GM18502 (cell line): ENCODE results near the gene TAP2.
A peak's percentile ranks its signal among the peaks of the same experiment; 100 is the strongest.
"Not testable (repeated sequence)": the region's sequence is repeated elsewhere in the genome, so short reads cannot be mapped to it uniquely, and the experiment has no call there.

Source experiments
- ATAC-seq: cut with Tn5 transposase; IDR thresholded peaks from one replicate; pipeline ENCODE4 v1.9.1; 2021; ENCODE audit warnings: mild to moderate bottlenecking; ENCODE audit not compliant: unreplicated experiment, poor library complexity

The TAP2 gene

DNA sequence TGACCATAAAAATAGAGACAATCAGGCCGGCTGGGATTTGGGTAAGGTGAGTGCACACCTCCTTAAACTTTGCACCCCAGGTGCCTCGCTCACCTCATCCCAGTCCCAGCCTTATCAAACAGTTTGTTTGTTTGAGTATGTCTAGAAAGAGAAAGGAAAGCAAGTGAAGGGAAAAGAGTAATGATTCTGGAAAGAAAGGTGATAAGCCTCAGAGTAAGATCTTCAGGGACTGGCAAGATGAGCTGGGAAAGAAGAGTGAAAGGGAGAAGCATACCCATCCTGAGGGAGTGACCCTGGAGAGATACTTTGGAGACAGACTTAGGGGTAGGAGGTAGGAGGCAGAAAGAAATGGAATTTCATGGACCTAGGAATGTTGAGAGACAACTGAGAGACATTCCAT lies 1.7 kb downstream of the TAP2 start:
- ATAC-seq, result no peak

DNA sequence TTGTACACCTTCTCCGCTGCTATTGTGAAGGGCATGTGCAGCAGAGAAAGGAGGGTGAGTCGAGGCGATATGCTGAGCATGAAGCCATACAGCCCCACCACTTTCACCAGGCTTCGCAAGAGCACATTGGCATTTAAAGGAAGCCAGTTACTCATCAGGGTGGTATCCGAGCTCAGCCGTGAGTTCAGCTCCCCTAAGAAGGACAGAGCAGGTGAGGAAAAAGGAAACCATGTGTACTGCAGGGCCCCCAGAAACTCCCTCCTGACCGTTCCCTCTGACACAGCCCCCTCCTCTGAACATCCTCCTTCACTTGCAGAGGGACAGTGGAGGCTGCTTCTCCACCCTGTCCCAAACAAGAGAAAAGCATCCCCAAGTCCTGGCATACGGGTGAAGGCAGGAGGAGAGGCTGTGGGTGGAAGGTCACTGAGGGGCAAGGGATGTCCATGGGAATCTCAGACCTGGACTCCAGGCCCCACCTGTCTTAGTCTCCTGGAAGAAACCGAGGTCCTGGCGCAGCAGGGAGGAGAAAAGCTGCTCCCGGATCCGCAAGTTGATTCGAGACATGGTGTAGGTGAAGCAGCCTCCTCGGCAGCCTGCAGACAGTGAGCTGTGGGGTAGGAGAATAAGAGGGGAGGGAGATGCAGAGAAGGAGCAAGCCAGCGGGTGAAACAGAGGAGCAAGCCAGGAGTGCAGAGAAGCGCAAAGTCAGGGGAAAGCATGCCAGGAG lies 3.2 kb downstream of the TAP2 start:
- ATAC-seq, result no peak

DNA sequence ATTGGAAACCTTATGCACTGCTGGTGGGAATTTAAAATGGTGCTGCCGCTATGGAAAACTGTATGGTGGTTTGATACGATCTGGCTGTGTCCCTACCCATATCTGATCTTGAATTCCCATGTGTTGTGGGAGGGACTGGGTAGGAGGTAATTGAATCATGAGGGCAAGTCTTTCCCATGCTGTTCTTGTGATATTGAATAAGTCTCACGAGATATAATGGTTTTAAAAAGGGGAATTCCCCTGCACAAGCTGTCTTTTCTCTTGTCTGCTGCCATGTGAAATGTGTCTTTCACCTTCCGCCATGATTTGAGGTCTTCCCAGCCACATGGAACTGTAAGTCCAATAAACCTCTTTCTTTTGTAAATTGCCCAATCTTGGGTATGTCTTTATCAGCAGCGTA lies 4.9 kb downstream of the TAP2 start:
- ATAC-seq, result no peak

DNA sequence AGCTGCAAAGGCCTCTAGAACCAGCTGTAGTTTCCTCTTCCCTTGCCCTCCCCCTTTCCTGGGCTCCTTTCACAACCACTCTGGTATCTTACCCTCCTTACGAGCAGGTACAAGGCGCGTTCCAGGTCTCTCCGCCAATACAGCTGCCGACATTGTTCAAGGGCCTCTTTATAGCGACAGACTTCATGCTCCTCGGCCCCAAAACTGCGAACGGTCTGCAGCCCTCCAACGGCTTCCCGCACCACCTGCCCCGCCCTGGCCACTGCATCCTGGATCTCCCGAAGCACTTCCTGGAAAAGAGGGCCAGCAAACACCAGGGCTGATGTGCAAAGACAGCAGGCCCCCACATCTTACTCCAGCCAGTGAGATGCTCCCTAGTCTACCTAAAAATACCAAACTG lies 6.0 kb downstream of the TAP2 start:
- ATAC-seq, result no peak

DNA sequence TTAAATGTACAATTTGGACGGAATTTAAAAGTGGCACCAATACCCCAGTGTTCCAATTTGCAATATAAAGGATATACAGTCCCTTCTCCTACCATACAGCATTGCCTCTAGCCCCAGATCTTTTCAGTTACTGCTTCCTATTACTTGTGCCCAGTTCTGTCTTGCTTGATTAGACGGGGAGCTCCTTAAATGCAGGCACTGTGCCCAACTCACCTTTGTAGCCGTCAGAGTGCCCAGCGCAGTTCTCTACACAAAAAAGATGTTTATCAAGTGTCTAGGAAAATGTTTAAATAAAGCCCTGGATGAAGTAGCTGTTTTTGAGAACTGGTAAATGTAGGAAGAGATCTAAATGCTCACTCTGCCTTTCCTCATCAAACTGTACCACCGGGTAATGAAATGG lies 7.6 kb downstream of the TAP2 start:
- no peak for ATAC-seq

DNA sequence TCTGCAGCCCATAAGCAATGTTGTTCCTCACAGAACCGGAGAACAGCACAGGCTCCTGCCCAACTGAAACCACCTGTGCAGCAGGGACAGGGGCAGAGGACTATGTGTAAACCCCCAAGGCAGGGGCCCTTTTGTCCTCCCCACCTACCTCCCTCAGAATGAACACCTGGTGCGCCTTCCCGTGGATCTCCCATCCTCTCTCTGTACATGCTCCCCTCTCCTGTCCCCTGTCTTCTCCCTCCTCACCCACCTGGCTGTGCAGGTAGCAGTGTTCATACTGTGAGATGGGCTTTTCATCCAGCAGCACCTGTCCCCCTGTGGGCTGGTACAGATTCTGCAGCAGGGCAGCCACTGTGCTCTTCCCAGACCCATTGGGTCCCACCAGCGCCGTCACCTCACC lies 8.5 kb downstream of the TAP2 start:
- ATAC-seq, result no peak

DNA sequence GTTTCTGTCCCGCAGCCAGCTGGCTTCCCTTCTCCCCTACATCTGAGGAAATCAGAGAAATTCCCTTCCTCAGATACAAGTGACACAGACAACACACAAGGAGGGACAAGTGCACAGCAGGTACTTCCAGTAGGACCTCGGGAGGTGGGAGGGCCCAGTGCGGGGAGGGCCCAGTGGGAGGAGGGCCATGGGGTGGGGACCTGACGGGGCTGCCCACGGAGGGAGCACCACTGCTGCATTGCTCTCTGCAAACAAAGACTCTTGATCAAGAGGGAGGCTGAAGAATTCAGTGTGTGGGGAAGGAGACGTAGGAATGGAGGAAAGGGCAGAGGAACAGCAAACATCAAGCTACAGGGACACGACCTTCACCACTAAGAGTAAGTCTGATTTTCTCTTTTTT lies 9.0 kb downstream of the TAP2 start:
- no peak for ATAC-seq

DNA sequence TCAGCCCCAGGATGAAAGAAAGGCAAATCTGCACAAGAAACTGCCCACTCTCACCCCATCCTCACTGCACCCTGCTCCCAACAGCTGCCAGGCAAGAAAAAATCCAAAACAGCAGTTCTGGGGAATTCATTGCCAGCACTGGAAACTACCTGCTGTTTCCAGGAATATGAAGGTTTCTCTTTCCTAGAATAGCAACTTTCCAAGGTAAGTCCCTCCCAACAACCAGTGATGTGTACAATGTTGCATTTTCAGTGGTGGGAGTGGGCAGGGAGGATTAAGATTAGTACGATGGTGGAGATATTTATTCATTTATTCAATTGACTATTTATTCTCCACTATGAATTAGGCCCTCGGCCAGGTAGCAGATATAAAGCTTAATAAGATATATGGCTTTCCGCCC lies 11.5 kb downstream of the TAP2 start:
- no peak for ATAC-seq

DNA sequence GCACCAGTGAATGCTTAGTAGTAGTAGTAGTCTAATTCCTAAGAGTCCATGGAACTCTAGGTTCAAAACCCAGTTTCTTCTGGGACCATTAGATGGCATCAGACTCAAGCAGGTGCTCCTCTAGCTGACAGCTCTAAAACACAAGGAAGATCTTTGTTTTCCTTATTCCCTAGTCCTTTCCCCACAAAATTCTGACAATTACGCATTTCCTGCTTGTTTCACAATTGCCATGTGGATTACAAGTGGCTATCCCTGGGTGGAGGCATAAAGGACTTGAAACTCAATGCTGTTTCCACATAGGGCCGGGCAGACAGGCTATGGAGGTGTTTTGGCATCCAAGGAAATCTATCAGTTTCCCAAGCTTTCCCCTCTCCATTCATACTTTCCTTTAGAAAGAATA lies 12.6 kb downstream of the TAP2 start:
- ATAC-seq, result no peak

DNA sequence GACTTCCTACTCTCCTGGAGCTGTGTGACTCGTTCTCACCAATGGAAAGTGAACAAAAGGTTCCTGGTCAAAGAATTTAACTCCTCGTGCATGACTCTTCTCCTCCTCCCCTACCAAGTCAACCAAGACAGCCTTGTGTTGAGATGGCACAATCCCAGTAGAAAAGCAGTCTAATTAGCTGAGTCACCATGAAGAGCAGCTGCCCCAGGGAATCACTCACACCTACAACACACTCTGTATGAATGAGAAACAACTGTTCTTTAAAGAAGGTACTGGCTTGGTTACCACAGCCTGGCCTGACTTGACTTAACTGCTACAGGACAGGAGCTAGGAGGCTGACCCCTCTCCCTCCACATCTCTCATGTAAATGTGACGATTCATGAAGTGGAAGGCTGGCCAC lies 18.8 kb downstream of the TAP2 start:
- ATAC-seq, result no peak

DNA sequence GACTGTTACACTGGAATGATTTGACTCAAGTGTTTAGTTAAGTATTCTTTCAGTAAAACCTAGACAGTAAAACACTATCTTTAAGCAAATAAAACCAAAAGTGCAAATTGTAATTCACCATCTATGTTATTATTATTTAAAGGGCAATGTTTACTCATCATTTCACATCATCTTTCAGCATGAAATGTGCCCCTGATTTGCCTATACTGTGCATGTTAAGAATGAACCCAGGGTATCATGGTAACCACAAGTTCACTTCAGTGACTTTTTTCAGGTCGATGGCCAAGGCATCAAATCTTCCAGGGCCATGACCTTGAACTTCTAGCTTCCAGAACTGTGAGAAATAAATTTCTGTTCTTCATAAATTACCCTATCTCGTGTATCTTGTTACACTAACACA lies 19.7 kb downstream of the TAP2 start:
- ATAC-seq, result no peak

DNA sequence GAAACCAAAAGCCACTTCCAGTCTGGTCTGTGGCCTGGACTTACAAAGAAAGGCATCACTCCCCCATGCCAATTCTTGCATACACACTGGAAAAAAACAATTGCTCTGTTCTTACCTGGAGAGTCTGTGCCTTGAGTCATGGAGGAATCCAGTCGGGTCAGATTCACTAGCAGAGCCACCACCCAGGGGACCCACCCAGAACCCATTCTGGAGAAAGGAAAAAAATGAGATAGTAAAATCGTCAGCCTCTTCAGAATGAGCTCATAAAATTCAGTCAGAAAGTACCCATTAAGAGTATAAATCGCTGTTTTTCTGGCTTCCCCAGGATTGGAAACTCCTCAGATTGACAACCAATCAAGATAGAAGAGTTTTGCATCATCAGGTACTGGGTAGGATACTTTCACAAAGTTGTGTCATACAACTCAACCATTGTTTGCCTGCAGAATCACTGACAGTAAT lies 21.8 kb downstream of the TAP2 start, which contains the start of gene HLA-DOB:
Gene HLA-DOB (minus strand): TSS at position 257 of the 459 bp plus-strand sequence. CDS start 51 bp downstream, at position 206.
- ATAC-seq, result peak; percentile 59

DNA sequence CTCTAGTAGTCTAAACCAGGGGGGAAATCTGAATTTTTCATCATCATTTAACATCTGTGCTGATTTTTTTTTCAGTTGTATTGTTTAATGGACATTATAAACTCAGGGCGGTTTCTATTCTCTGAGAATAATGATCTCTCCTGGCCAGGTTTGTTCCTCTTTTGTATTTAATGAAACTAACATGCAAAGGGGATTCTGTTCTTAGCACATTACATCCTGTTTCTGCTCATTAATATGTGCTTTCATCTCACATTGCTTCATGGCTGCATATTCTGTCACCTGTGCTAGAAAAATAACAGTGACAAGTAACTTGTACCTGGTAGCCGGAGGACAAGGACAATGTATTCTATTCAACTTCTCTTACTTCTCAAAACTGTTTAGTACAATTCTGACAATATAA lies 22.5 kb downstream of the TAP2 start:
- ATAC-seq, result peak; percentile 66

DNA sequence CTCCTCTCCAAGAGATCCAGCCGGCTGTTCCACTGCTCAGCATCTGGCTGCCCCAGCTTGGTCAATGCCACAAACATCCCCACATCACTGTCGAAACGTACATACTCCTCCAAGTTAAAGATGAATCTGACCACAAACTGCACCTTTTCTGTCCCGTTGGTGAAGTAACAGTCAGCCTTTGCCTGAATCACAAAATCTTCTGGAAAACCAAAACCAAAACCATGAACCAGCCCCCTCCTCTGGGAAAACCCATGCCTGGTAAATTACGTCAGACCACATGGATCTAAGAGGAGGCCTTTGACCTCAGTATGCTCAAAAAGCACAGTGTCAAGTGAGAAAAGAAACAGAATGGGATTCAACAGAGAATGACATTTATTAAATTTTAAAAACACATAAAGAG lies 23.4 kb downstream of the TAP2 start:
- no peak for ATAC-seq

DNA sequence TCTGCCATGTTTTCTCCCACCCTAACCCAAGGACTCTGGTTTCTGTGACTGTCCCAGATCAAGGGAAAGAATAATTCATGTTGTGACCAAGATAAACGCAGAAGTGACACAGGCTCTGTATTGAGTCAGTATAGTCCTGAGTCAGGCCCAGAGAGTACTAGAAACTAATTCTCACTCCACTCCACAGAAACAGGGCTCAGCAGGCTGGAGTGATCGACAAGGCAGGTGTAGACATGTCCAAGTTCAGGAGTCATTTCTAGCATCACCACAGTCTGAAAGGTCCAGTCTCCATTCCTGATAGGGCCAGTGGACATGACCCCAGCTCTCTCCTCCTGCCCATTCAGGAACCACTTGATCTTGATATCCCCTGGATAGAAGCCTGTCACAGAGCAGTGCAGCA lies 24.4 kb downstream of the TAP2 start:
- ATAC-seq, result no peak

DNA sequence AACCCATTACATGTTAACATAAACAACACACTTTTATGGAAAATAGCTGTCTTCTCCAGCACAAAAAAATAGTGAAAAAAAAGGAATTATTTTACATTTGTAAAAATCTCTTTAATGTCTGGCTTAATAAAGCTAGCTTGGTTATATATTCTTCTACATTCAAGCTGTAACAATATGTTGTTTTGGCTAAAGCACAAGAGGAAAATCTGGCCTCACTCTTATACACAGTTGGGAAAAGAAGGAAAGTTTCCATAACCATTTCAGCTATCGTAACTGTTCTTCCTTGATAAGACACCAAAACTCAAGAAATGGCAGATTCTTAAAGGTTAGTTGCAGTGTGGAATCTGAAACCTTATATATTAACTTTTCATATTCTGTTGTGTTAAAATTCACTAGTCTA lies 29.4 kb downstream of the TAP2 start:
- no peak for ATAC-seq

DNA sequence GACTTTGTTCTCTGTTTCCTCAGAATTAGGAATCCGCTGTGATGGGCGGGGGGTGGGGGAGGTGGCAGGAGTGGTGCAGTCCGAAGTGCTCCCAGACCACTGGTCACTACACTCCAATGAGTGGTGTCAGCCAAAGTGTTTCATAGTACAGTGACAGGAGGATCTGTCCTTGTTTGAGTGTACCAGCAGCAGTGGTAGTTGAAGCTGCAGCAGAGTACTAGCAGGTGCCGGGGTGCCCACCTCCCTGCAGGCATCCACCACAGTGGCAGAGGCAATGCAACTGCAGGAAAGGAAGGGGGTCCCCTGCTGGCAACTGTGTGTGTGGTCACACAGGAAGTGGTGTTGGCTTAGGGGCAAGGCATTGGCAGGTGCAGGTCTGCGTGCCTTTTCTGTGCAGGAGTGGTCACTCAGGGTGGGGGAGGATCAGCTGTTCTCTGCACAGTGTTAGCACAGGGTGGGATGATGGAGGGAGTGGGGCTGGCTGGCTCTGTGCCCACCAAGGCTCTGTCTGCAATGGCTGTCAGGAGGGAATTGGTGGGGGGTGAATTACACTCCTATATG lies 31.4 kb downstream of the TAP2 start:
- no peak for ATAC-seq

DNA sequence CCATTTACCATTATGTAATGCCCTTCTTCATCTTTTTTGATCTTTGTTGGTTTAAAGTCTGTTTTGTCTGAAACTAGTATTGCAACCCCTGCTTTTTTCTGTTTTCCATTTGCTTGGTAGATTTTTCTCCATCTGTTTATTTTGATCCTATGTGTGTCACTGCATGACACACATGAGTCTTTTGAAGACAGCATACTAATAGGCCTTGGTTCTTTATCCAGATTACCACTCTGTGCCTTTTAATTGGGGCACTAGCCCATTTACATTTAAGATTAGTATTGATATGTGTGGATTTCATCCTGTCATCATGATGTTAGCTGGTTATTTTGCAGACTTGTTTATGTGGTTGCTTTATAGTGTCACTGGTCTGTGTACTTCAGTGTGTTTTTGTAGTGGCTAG lies 33.1 kb downstream of the TAP2 start:
- not testable (repeated sequence) for ATAC-seq

DNA sequence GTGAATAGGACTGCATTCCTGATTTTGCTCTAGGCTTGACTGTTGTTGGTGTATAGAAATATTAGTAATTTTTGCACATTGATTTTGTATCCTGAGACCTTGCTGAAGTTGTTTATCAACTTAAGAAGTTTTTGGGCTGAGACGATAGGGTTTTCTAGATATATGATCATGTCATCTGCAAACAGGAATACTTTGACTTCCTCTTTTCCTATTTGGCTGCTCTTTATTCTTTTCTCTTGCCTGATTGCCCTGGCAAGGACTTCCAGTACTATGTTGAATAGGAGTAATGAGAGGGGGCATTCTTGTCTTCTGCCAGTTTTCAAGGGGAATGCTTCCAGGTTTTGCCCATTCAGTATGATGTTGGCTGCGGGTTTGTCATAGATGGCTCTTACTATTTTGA lies 35.1 kb downstream of the TAP2 start:
- no peak for ATAC-seq

DNA sequence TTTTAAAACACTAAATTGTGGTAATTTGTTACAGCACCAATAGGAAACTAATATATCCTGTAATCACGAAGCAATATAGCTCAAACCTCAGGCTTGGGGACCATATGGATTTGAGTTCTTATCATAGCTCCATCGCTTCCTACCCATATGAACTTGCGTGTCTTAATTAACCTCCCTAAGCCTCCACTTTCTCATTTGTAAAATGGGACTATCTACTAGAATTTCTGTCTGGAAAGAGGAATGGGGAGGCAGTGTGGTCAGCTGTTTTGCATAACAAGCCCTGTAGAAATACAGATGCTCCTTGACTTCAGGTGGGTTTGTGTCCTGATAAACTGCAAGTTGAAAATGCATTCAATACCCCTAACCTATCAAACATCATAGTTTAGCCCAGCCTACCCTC lies 38.8 kb downstream of the TAP2 start:
- ATAC-seq, result no peak

DNA sequence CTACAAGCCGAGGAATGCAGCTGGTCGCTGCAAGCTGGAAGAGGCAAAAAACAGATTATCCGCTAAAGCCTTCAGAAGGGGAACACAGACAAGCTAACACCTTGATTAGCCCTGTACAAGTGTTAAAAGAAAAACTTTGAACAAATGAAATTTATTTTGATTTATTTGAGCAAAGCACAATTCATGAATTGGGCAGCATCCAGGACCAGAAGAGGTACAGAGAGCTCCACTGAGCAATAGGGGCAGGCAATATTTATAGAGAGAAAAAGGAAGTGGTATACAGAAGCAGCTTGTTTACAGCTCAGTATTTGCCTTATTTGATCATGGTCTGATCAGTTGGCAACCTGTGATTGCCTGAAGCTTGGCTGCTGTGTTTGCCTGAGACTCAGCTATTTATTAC lies 39.4 kb downstream of the TAP2 start:
- no peak for ATAC-seq
